IPS DF 4.7 (cell line): Measurements from ENCODE around the gene CIB1.

Experiments used
- DNase-seq: peaks from one replicate; pipeline ENCODE4 v3.0.0-alpha.2; 2013; ENCODE audit warnings: low spot score; ENCODE audit errors: extremely low read depth

The CIB1 gene

GRCh38 chr15:90219421-90220141 lies 14.2 kb downstream of the CIB1 start:
- no peak for DNase-seq

- no peak for DNase-seq
Observed at GRCh38 chr15:90217671-90218394, 15.9 kb downstream of the CIB1 start.

GRCh38 chr15:90214553-90215196 lies 19.1 kb downstream of the CIB1 start:
- DNase-seq: no peak

GRCh38 chr15:90213818-90214204 lies 19.9 kb downstream of the CIB1 start:
- no peak for DNase-seq

- no peak for DNase-seq
Observed at GRCh38 chr15:90213122-90213817, 20.5 kb downstream of the CIB1 start.

GRCh38 chr15:90212221-90213098 lies 21.3 kb downstream of the CIB1 start:
- no peak for DNase-seq

GRCh38 chr15:90211440-90212143 lies 22.1 kb downstream of the CIB1 start:
- DNase-seq: no peak

GRCh38 chr15:90211009-90211408 lies 22.7 kb downstream of the CIB1 start:
- no peak for DNase-seq

GRCh38 chr15:90210593-90210992 lies 23.1 kb downstream of the CIB1 start:
- no peak for DNase-seq

GRCh38 chr15:90209591-90209990 lies 24.1 kb downstream of the CIB1 start:
- DNase-seq: no peak

GRCh38 chr15:90208356-90208755 lies 25.4 kb downstream of the CIB1 start:
- no peak for DNase-seq

GRCh38 chr15:90207252-90207651 lies 26.5 kb downstream of the CIB1 start:
- no peak for DNase-seq

- no peak for DNase-seq
Observed at GRCh38 chr15:90205886-90206285, 27.9 kb downstream of the CIB1 start.

- DNase-seq: no peak
Observed at GRCh38 chr15:90205050-90205848, 28.5 kb downstream of the CIB1 start.

- DNase-seq: no peak
Observed at GRCh38 chr15:90203922-90204321, 29.8 kb downstream of the CIB1 start.

- no peak for DNase-seq
Observed at GRCh38 chr15:90203473-90203872, 30.3 kb downstream of the CIB1 start.

GRCh38 chr15:90202929-90203328 lies 30.8 kb downstream of the CIB1 start:
- DNase-seq: no peak

- no peak for DNase-seq
Observed at GRCh38 chr15:90201944-90202375, 31.8 kb downstream of the CIB1 start.
